Measurements from ENCODE around the gene GNG11. TPM values are rescaled to one million over a fixed set of nuclear protein-coding genes. Genes with fewer than 3 reads are reported as not detected.

GNG11 gene
- total RNA-seq, 1 experiment from 2014 or later = not detected

- Histone ChIP-seq H3K4me3 (replicated peaks in 1 of 2; ENCODE audit: low read depth in 1 of 2, low read length in 2 of 2) (no peak overlapping the region), H3K36me3 (ENCODE audit: control insufficient read depth in 1 of 2, insufficient read depth in 2 of 2, low read length in 2 of 2) (no peaks in the 10 kb centered on the region), H4K20me1 (ENCODE audit: insufficient read depth) (no peaks in the 10 kb centered on the region), H3K4me1 (ENCODE audit: control insufficient read depth in 1 of 2, insufficient read depth in 2 of 2, low read length in 2 of 2) (no peaks in the 10 kb centered on the region), H3K9ac (ENCODE audit: low read length) (no peak overlapping the region), H2AFZ (ENCODE audit: low read depth, low read length, poor library complexity, severe bottlenecking) (no peak overlapping the region), H3K27me3 (ENCODE audit: insufficient read depth, low read length) (no peaks in the 10 kb centered on the region; the same call in 1 of the 2 replicates), H3K79me2 (ENCODE audit: insufficient read depth, low read length) (no peaks in the 10 kb centered on the region), H3K9me3 (ENCODE audit: control insufficient read depth in 1 of 2, insufficient read depth in 1 of 2, low read depth in 1 of 2, low read length in 2 of 2) (no peaks in the 10 kb centered on the region), H3K9me2 (ENCODE audit: insufficient read depth) (no peaks in the 10 kb centered on the region), H3K4me2 (ENCODE audit: low read length) (no peak overlapping the region), H3K27ac (ENCODE audit: low read depth, low read length) (no peak overlapping the region)
- no TSS peak for BruUV-seq (replicated peaks)
- intact Hi-C loops (cut with micrococcal nuclease) = no loop called here
- CTCF ChIA-PET = no interaction called here
- DNase-seq (ENCODE audit: low read depth, low spot score) (no peak), ATAC-seq (no peak)
- RAD21 ChIA-PET (ENCODE audit: low non-redundant PET in 1 of 2, low total read pairs in 2 of 2, uncharacterized antibody in 2 of 2, unreplicated experiment in 2 of 2) = no interaction called here
- POLR2A ChIA-PET = no interaction called here
- TF ChIP-seq, protein P1, sequence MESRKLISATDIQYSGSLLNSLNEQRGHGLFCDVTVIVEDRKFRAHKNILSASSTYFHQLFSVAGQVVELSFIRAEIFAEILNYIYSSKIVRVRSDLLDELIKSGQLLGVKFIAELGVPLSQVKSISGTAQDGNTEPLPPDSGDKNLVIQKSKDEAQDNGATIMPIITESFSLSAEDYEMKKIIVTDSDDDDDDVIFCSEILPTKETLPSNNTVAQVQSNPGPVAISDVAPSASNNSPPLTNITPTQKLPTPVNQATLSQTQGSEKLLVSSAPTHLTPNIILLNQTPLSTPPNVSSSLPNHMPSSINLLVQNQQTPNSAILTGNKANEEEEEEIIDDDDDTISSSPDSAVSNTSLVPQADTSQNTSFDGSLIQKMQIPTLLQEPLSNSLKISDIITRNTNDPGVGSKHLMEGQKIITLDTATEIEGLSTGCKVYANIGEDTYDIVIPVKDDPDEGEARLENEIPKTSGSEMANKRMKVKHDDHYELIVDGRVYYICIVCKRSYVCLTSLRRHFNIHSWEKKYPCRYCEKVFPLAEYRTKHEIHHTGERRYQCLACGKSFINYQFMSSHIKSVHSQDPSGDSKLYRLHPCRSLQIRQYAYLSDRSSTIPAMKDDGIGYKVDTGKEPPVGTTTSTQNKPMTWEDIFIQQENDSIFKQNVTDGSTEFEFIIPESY (IDR thresholded peaks at IDR 0.05; ENCODE audit: extremely low read depth, insufficient replicate concordance, low read length) = no peak
- TF ChIP-seq CBX3 (IDR thresholded peaks at IDR 0.05; ENCODE audit: low read depth) = no peak
- no peak for TF ChIP-seq POLR2A (IDR thresholded peaks at IDR 0.05; ENCODE audit: borderline replicate concordance, extremely low read depth, insufficient read depth, insufficient read length)
- TF ChIP-seq RAD21 (IDR thresholded peaks at IDR 0.05; ENCODE audit: low read depth) = no peak
- no peak for TF ChIP-seq ATF3 (IDR thresholded peaks at IDR 0.05)
These were observed 11.6 kb downstream of the GNG11 start for GRCh38 chr7:93933156-93933555.

GRCh38 chr7:93935102-93935501 lies 13.6 kb downstream of the GNG11 start:
- BruUV-seq (replicated peaks) = no TSS peak
- H3K79me2 ChIP-seq (ENCODE audit: insufficient read depth, low read length) = no peaks in the 10 kb centered on the region
- ChIA-PET POLR2A (no interaction called here), CTCF (no interaction called here), RAD21 (ENCODE audit: low non-redundant PET in 1 of 2, low total read pairs in 2 of 2, uncharacterized antibody in 2 of 2, unreplicated experiment in 2 of 2) (no interaction called here)
- H3K4me2 ChIP-seq (ENCODE audit: low read length) = no peak overlapping the region
- no peak overlapping the region for H3K27ac ChIP-seq (ENCODE audit: low read depth, low read length)
- no peaks in the 10 kb centered on the region; the same call in 1 of the 2 replicates for H3K27me3 ChIP-seq (ENCODE audit: insufficient read depth, low read length)
- H4K20me1 ChIP-seq (ENCODE audit: insufficient read depth) = no peaks in the 10 kb centered on the region
- H3K4me3 ChIP-seq (replicated peaks in 1 of 2; ENCODE audit: low read depth in 1 of 2, low read length in 2 of 2) = no peak overlapping the region
- ATAC-seq = no peak
- no peaks in the 10 kb centered on the region for H3K9me3 ChIP-seq (ENCODE audit: control insufficient read depth in 1 of 2, insufficient read depth in 1 of 2, low read depth in 1 of 2, low read length in 2 of 2)
- H3K9ac ChIP-seq (ENCODE audit: low read length) = no peak overlapping the region
- no peaks in the 10 kb centered on the region for H3K36me3 ChIP-seq (ENCODE audit: control insufficient read depth in 1 of 2, insufficient read depth in 2 of 2, low read length in 2 of 2)
- TF ChIP-seq FOSL1 (IDR thresholded peaks at IDR 0.05; ENCODE audit: low read depth) = no peak
- no peak for TF ChIP-seq RAD21 (IDR thresholded peaks at IDR 0.05; ENCODE audit: low read depth)
- no peak for TF ChIP-seq EZH2phosphoT487 (IDR thresholded peaks at IDR 0.05; ENCODE audit: borderline replicate concordance)
- TF ChIP-seq, protein P2, sequence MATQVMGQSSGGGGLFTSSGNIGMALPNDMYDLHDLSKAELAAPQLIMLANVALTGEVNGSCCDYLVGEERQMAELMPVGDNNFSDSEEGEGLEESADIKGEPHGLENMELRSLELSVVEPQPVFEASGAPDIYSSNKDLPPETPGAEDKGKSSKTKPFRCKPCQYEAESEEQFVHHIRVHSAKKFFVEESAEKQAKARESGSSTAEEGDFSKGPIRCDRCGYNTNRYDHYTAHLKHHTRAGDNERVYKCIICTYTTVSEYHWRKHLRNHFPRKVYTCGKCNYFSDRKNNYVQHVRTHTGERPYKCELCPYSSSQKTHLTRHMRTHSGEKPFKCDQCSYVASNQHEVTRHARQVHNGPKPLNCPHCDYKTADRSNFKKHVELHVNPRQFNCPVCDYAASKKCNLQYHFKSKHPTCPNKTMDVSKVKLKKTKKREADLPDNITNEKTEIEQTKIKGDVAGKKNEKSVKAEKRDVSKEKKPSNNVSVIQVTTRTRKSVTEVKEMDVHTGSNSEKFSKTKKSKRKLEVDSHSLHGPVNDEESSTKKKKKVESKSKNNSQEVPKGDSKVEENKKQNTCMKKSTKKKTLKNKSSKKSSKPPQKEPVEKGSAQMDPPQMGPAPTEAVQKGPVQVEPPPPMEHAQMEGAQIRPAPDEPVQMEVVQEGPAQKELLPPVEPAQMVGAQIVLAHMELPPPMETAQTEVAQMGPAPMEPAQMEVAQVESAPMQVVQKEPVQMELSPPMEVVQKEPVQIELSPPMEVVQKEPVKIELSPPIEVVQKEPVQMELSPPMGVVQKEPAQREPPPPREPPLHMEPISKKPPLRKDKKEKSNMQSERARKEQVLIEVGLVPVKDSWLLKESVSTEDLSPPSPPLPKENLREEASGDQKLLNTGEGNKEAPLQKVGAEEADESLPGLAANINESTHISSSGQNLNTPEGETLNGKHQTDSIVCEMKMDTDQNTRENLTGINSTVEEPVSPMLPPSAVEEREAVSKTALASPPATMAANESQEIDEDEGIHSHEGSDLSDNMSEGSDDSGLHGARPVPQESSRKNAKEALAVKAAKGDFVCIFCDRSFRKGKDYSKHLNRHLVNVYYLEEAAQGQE (IDR thresholded peaks at IDR 0.05; ENCODE audit: low read depth) = no peak
- TF ChIP-seq CBX3 (IDR thresholded peaks at IDR 0.05; ENCODE audit: low read depth) = no peak
- DNase-seq (ENCODE audit: low read depth, low spot score) = no peak
- H2AFZ ChIP-seq (ENCODE audit: low read depth, low read length, poor library complexity, severe bottlenecking) = no peak overlapping the region
- no peaks in the 10 kb centered on the region for H3K9me2 ChIP-seq (ENCODE audit: insufficient read depth)
- intact Hi-C loops (cut with micrococcal nuclease) = no loop called here
- H3K4me1 ChIP-seq (ENCODE audit: control insufficient read depth in 1 of 2, insufficient read depth in 2 of 2, low read length in 2 of 2) = no peaks in the 10 kb centered on the region

All from HCT116 (cell line).